GM12891 (cell line): ENCODE data around the gene HSPA12B.

ENCODE experiments used
- DNase-seq: peaks from one replicate; pipeline ENCODE4 v3.0.0; 2011; ENCODE audit warnings: low spot score; ENCODE audit not compliant: insufficient read length
- FAIRE-seq: peaks from 2 replicates; lab custom pipeline; 2011; peaks lifted over from hg19 to GRCh38; lab: Jason Lieb, UNC
- PAX5 ChIP-seq: IDR thresholded peaks from 2 replicates; pipeline ENCODE4 v1.6.1; 2011; ENCODE audit warnings: low read length, moderate library complexity, mild to moderate bottlenecking; ENCODE audit not compliant: insufficient read depth, severe bottlenecking
- POLR2A ChIP-seq: IDR thresholded peaks from 2 replicates; pipeline ENCODE4 v1.6.1; 2011; ENCODE audit warnings: low read depth, low read length, control low read depth
- POLR2AphosphoS5 ChIP-seq: IDR thresholded peaks from 2 replicates; pipeline ENCODE4 v1.6.1; 2011; ENCODE audit warnings: low read depth, low read length, control low read depth
- POU2F2 ChIP-seq: IDR thresholded peaks from 2 replicates; pipeline ENCODE4 v1.6.1; 2011; ENCODE audit warnings: low read depth, mild to moderate bottlenecking, control low read depth, low read length, moderate library complexity
- SPI1 ChIP-seq: IDR thresholded peaks from 2 replicates; pipeline ENCODE4 v1.6.1; 2011; ENCODE audit warnings: low read depth, low read length, control low read depth
- TAF1 ChIP-seq: IDR thresholded peaks from 2 replicates; pipeline ENCODE4 v1.6.1; 2011; ENCODE audit warnings: low read depth, low read length, control low read depth

HSPA12B gene

DNA sequence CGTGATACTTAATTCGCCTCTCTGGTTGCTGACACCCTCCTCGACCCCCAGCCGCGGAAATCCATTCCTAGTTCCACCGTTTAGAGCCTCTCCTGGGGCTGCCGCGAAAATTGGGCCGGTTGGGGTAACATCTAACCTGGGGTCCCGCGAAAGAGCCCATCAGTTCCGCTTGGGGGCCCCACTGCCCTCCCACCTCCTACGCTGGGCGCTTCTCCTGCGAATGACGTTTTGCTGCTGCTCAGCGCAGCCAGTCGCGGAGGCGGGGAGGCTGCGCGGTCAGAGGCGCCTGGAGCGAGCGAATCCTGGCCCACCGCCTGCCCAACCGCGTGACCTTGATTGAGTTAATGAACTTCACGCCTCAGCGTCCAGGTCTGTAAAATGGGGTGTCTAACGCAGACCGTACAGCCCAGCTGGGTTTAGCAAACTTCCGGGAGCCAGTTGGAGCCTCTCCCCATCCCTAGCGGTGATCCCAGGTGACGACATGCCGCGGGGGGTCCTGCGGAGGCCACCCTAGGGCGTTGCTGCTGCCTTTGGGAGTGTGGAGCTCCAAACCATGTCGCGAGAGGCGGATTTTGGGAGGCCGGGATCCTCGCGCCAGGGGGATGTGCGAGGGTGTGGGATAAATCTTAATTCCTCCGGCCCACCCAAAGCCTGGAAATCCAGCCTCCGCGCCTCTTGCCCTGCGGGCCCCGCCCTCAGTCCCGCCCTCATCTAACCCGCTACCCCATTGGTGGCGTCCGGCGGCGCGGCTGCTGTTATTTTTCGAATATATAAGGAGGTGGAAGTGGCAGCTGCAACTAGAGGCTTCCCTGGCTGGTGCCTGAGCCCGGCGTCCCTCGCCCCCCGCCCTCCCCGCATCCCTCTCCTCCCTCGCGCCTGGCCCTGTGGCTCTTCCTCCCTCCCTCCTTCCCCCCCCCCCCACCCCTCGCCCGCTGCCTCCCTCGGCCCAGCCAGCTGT lies 63.3 kb downstream of the HSPA12B start, which contains the start of gene CDC25B:
TSS of gene CDC25B (plus strand) at position 800 of the 958 bp plus-strand sequence. CDS start 222 bp downstream, outside the sequence.
- TF ChIP-seq SPI1 (no peak), PAX5 (peak; percentile 43), POLR2A (peak; percentile 46), TAF1 (peak; percentile 41; the same call in 1 of the 2 replicates)
- peak; percentile 91 for DNase-seq
- FAIRE-seq: peak; percentile 96

DNA sequence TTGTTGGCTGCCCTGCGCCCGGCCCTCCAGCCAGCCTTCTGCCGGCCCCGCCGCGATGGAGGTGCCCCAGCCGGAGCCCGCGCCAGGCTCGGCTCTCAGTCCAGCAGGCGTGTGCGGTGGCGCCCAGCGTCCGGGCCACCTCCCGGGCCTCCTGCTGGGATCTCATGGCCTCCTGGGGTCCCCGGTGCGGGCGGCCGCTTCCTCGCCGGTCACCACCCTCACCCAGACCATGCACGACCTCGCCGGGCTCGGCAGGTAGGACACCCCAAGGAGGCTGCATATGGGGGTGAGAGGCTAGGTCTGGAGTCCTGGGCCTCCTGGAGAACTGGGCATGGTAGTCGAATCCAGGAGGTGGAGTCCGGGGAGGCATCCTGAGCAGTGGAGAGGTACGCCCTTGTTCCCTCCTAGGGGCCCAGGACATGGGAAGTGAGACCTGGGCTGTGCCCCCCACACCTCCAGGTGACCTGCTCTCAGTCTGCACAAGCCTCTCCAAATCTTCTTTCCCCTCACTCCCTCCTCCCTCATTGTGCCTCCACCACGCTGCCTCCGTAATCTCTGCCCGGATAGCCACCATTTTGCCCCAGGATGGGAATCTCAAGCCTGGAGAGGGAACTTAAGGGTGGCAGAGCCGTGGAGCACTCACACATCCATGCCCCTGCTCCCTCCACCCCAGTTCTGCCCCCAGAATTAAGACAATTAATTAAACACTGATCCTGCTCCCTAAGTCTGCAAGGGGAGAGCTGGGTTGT lies 64.2 kb downstream of the HSPA12B start:
- FAIRE-seq (no peak), DNase-seq (no peak)
- TF ChIP-seq POLR2A (no peak), POLR2AphosphoS5 (no peak), POU2F2 (no peak), SPI1 (no peak), PAX5 (no peak), TAF1 (no peak)

DNA sequence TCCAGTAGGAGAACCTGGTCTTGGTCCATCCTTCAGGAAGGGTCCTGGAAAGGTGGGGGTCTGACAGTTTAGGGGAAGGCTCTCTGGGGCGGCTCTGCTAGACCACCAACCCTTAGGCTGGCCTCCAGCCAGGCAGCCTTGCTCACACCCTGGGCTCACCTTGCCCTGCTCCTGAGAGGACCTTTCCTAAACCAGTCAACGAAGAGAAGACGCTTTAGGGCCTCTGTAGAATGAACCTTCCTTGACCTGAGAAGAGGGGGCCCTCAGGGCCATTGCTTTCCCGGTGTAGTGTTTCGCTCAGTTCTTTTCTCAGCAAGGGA lies 64.7 kb downstream of the HSPA12B start:
- DNase-seq: no peak
- TF ChIP-seq POU2F2 (no peak), SPI1 (no peak), TAF1 (no peak), POLR2A (no peak), POLR2AphosphoS5 (no peak), PAX5 (no peak)
- no peak for FAIRE-seq

DNA sequence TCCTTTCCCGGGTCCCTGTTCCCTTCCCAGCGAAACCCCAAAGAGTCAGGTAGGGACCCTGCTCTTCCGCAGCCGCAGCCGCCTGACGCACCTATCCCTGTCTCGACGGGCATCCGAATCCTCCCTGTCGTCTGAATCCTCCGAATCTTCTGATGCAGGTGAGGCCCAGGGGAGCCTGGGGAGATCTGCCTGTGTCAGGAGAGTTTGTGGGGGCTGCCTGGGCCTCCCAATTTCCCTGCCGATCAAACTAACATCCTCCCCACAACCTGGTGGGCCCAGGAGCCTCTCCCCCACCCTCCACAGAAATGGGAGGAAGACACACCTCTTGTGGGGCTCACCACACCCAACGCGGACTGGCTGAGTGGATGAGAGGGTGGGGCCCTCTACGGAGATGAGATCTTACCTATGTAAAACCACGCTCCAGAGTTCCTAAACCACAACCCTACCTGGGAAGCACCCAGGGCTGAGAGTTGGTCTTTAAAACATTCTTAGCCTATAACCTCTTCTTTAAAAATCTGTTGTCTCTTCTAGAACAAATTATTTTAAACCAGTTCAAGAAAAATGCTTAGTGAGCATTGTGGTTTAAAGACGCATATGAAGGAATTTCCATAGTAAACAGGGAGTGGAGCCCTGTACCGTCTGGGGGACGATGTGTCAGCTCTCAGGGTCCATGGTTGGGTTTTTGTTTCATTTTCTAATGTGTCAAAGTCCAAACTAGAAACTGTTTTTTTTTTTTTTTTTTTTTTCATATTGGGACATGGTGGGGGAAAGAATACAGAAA lies 65.3 kb downstream of the HSPA12B start:
- FAIRE-seq (peak; percentile 54), DNase-seq (no peak)
- TF ChIP-seq SPI1 (no peak), PAX5 (no peak), POU2F2 (no peak), TAF1 (no peak), POLR2AphosphoS5 (no peak), POLR2A (no peak)

DNA sequence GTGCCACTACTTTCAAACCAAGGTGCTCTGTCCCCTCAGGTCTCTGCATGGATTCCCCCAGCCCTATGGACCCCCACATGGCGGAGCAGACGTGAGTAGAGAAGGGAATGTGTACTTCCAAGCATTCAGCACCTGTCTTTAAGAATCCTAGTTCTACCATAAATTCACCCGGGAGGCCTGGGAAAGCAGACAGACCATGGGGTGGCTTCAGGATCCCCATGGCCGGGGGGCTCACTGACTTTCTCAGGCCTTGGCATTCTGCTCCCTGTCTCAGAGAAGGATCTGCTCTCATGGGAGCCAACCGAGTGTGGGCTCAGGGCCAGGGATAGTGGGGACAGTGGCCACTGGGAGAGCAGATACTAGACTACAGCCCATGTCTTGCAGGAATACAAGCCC lies 65.9 kb downstream of the HSPA12B start:
- FAIRE-seq (no peak), DNase-seq (no peak)
- TF ChIP-seq POLR2A: no peak
- no peak for TF ChIP-seq TAF1
- no peak for TF ChIP-seq POLR2AphosphoS5
- no peak for TF ChIP-seq SPI1
- no peak for TF ChIP-seq PAX5
- TF ChIP-seq POU2F2: no peak

DNA sequence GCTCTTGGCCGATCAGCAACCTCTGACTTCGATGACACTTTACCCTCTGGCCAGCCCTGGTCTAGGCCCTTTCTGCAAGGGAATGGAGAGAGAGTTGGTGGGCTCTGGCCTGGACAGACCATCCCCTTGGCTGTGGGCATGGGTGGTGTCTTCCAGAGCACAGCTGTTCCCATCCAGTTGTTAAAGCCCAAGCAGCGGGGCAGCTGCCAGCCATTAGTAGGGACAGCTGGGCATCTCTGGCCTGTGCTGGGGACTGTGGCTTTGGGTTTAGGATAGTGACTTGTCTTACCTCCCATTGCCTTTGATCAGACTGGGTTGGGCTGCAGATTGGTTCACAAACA lies 66.4 kb downstream of the HSPA12B start:
- DNase-seq (no peak), FAIRE-seq (no peak)
- TF ChIP-seq SPI1 (no peak), POLR2AphosphoS5 (no peak), TAF1 (no peak), POLR2A (no peak), POU2F2 (no peak), PAX5 (no peak)

DNA sequence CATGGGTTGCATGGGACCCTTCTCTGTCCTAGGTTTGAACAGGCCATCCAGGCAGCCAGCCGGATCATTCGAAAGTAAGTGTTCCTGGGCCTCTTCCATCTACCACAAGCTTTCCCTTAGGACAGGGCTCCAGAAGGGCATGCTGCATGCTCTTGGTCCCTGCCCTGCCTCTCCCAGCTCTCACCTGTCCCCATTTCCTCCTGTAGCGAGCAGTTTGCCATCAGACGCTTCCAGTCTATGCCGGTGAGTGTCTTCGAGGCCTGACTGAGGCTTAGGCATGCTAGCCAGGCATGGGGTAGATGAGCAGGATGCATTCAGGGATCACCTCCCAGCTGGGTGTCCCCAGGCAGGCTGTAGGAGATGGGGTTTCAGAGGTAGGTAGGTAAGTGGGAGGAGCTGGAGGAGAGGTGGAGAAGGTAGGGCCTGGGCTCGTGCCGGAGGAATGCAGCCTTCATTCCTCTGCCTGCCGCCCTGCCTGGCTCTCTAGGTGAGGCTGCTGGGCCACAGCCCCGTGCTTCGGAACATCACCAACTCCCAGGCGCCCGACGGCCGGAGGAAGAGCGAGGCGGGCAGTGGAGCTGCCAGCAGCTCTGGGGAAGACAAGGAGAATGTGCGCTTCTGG lies 67.9 kb downstream of the HSPA12B start:
- DNase-seq (no peak), FAIRE-seq (peak; percentile 35)
- no peak for TF ChIP-seq TAF1
- TF ChIP-seq SPI1: no peak
- no peak for TF ChIP-seq POLR2A

DNA sequence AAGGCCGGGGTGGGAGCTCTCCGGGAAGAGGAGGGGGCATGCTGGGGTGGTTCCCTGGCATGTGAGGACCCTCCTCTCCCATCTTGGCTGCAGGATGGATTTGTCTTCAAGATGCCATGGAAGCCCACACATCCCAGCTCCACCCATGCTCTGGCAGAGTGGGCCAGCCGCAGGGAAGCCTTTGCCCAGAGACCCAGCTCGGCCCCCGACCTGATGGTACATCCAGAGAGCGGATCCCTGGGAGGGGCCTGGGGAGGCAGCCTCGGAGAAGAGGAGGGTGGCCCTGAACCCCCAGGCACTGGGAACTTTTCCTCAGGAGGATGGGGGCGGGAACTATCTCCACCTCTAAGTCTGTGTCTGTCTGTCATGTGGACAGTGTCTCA lies 68.4 kb downstream of the HSPA12B start:
- DNase-seq (no peak), FAIRE-seq (no peak)

DNA sequence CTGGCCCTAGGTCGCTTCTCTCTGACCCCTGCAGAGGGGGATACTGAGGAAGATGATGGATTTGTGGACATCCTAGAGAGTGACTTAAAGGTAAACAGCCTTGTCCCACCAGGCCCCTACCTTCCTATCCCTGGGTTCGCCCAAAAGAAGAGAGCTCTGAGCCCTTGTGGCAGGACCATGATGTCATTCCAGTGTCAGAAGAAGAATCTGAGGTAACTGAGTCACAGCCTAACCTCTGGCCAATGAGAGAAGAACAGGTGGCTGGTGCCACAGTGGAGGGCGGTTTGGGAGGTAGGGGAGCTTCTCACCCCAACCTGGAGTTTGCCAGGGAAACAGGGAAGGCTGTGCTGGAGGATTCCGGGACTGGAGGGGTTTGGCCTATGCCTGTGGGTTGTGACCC lies 68.8 kb downstream of the HSPA12B start:
- no peak for TF ChIP-seq POLR2AphosphoS5
- TF ChIP-seq POU2F2: no peak
- no peak for TF ChIP-seq PAX5
- no peak for TF ChIP-seq POLR2A
- no peak for TF ChIP-seq TAF1
- TF ChIP-seq SPI1: no peak
- FAIRE-seq: no peak
- no peak for DNase-seq

More for the DNA sequence above, 68.4 kb downstream of the HSPA12B start:
- TF ChIP-seq TAF1 (no peak), PAX5 (no peak)
